Measurements from ENCODE around the gene RAD51B.

- TF ChIP-seq POLR2AphosphoS5 (IDR thresholded peaks at IDR 0.05) (peak; percentile 38 to 77 (median 73)), CTCF (IDR thresholded peaks at IDR 0.05) (no peak)
Observed at GRCh38 chr14:68550338-68550715, 730.7 kb downstream of the RAD51B start.
